ENCODE data around the gene INTS1. TPM values are rescaled to one million over a fixed set of nuclear protein-coding genes. Genes with fewer than 3 reads are reported as not detected.
"Not testable (repeated sequence)": the region's sequence is repeated elsewhere in the genome, so short reads cannot be mapped to it uniquely, and the experiment has no call there.

The INTS1 gene
- polyA plus RNA-seq, 3 donors = 5.5 to 64.3 (median 7.3) TPM

DNA sequence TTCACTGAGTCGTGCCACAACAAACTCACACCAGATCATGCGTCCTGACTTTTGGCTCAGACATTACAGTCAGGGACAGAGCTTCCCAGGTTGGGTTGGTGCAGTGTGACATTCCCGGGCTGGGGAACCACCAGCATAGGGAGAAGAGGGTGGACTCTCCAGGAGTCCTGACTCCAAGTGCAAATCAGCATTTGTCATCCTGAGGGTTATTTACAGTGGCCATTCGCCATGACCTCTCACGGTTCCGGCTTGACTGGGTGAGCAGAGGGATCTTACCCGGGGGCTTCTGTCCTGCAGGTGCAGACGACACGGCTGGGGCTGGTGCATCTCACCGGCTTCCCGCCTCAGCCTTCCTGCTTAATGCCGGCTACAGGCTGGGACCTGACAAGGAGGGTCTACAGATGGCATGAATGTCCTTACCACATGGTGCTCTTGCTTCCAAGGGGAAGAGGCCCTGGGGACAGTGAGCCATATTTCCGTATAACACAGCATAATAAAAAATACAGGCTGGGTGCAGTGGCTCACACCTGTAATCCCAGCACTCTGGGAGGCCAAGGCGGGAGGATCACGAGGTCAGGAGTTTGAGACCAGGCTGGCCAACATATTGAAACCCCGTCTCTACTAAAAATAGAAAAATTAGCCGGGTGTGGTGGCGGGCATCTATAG, 12.5 kb upstream of the INTS1 start:
- WGBS (ENCODE audit: insufficient coverage) = 88% methylated on average over 12 of the region's 18 CpGs
- TF ChIP-seq, protein P1, sequence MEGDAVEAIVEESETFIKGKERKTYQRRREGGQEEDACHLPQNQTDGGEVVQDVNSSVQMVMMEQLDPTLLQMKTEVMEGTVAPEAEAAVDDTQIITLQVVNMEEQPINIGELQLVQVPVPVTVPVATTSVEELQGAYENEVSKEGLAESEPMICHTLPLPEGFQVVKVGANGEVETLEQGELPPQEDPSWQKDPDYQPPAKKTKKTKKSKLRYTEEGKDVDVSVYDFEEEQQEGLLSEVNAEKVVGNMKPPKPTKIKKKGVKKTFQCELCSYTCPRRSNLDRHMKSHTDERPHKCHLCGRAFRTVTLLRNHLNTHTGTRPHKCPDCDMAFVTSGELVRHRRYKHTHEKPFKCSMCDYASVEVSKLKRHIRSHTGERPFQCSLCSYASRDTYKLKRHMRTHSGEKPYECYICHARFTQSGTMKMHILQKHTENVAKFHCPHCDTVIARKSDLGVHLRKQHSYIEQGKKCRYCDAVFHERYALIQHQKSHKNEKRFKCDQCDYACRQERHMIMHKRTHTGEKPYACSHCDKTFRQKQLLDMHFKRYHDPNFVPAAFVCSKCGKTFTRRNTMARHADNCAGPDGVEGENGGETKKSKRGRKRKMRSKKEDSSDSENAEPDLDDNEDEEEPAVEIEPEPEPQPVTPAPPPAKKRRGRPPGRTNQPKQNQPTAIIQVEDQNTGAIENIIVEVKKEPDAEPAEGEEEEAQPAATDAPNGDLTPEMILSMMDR (IDR thresholded peaks at IDR 0.05) = no peak
- Histone ChIP-seq H3K4me2 (replicated peaks; ENCODE audit: extremely low read depth, low read length, poor library complexity, severe bottlenecking) (no peak overlapping the region), H3K27ac (ENCODE audit: low read depth in 1 of 2, low read length in 2 of 2) (no peak overlapping the region), H3K27me3 (ENCODE audit: control insufficient read depth in 2 of 2, insufficient read depth in 2 of 2, low read length in 2 of 2) (no peaks in the 10 kb centered on the region), H3K9me3 (replicated peaks in 1 of 2; ENCODE audit: control insufficient read depth in 1 of 2, insufficient read depth in 1 of 2, low read length in 2 of 2) (no peaks in the 10 kb centered on the region), H4K20me1 (ENCODE audit: insufficient read depth, low read length) (no peaks in the 10 kb centered on the region), H3K9ac (ENCODE audit: insufficient read depth, low read length, poor library complexity, severe bottlenecking) (no peak overlapping the region), H3K4me3 (replicated peaks in 1 of 3; ENCODE audit: low read depth in 2 of 3, low read length in 3 of 3) (no peak overlapping the region), H2AFZ (ENCODE audit: insufficient read depth, low read depth, low read length, poor library complexity, severe bottlenecking) (no peak overlapping the region), H3K79me2 (ENCODE audit: insufficient read depth, low read length) (no peaks in the 10 kb centered on the region), H3K36me3 (replicated peaks in 1 of 2; ENCODE audit: control insufficient read depth in 1 of 2, insufficient read depth in 2 of 2, low read length in 2 of 2) (no peaks in the 10 kb centered on the region), H3K4me1 (ENCODE audit: control insufficient read depth in 1 of 2, insufficient read depth in 2 of 2, low read length in 2 of 2) (peaks cover 28 to 31% of the 10 kb centered on the region in 2 donors)
- peaks cover 2 to 3% (median 2%) of the 10 kb centered on the region in 3 donors for H3K27me3 Mint-ChIP-seq (ENCODE audit: low read depth in 3 of 3)
- peaks cover 35% of the 10 kb centered on the region for H3K4me1 Mint-ChIP-seq
- DNase-seq = no peak
- intact Hi-C loops (cut with micrococcal nuclease) = loop anchor here in 1 of 2 donors (10.0 kb wide), 1 partner anchor 48 kb away; no protein-coding TSS in a partner anchor
- no peak overlapping the region for H3K4me3 Mint-ChIP-seq
- H3K27ac Mint-ChIP-seq = no peak overlapping the region
- no peaks in the 10 kb centered on the region for H3K36me3 Mint-ChIP-seq
- H3K9me3 Mint-ChIP-seq = peaks cover 0 to 21% (median 9%) of the 10 kb centered on the region in 7 donors

DNA sequence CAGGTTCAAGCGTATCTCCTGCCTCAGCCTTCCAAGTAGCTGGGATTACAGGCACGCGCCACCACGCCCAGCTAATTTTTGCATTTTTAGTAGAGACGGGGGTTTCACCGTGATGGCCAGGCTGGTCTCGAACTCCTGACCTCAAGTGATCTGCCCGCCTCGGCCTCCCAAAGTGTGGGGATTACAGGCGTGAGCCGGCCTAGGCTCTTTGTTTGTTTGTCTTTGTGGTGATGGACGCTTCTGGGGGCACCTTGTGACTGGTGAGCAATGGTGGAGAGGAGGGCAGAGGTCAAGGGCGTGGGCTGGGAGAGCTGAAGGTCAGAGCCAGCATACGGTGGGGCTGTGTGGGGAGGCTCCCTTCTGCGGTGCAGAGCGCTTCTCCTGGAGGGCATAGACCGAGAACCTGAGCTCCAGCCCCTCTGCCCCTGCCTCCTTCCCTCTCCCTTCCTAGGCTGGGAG, 11.3 kb upstream of the INTS1 start:
- not testable (repeated sequence) for H3K27me3 Mint-ChIP-seq (ENCODE audit: low read depth in 3 of 3)
- H3K27ac Mint-ChIP-seq = peak overlapping the region in 2 of 7 donors; percentile 21 to 25

More for the DNA sequence above, 11.3 kb upstream of the INTS1 start:
- H3K9ac ChIP-seq (ENCODE audit: insufficient read depth, low read length, poor library complexity, severe bottlenecking); H3K36me3 ChIP-seq (replicated peaks in 1 of 2; ENCODE audit: control insufficient read depth in 1 of 2, insufficient read depth in 2 of 2, low read length in 2 of 2); H3K79me2 ChIP-seq (ENCODE audit: insufficient read depth, low read length); H3K27me3 ChIP-seq (ENCODE audit: control insufficient read depth in 2 of 2, insufficient read depth in 2 of 2, low read length in 2 of 2); H3K4me3 Mint-ChIP-seq; DNase-seq; H2AFZ ChIP-seq (ENCODE audit: insufficient read depth, low read depth, low read length, poor library complexity, severe bottlenecking); H3K4me3 ChIP-seq (replicated peaks in 1 of 3; ENCODE audit: low read depth in 2 of 3, low read length in 3 of 3); H3K9me3 ChIP-seq (replicated peaks in 1 of 2; ENCODE audit: control insufficient read depth in 1 of 2, insufficient read depth in 1 of 2, low read length in 2 of 2); H3K4me2 ChIP-seq (replicated peaks; ENCODE audit: extremely low read depth, low read length, poor library complexity, severe bottlenecking); H4K20me1 ChIP-seq (ENCODE audit: insufficient read depth, low read length); H3K36me3 Mint-ChIP-seq; H3K27ac ChIP-seq (ENCODE audit: low read depth in 1 of 2, low read length in 2 of 2): not testable (repeated sequence)
- WGBS (ENCODE audit: insufficient coverage) = 92% methylated on average over 15 of the region's 17 CpGs
- H3K4me1 ChIP-seq (ENCODE audit: control insufficient read depth in 1 of 2, insufficient read depth in 2 of 2, low read length in 2 of 2) = peaks cover 39 to 42% of the 10 kb centered on the region in 2 donors
- peaks cover 43% of the 10 kb centered on the region for H3K4me1 Mint-ChIP-seq
- intact Hi-C loops (cut with micrococcal nuclease) = loop anchor here in 1 of 2 donors (10.0 kb wide), 1 partner anchor 49 kb away; no protein-coding TSS in a partner anchor
- H3K9me3 Mint-ChIP-seq = peaks cover 0 to 21% (median 7%) of the 10 kb centered on the region in 7 donors
